C4-2B (cell line): ENCODE measurements around the gene YWHAG.

Source experiments
- ZFX ChIP-seq: fragments of 450-650 bp; IDR thresholded peaks from 2 replicates; pipeline ENCODE4 v1.6.1; 2017
- TF ChIP-seq, protein P1 (sequence below): fragments of 450-650 bp; conservative IDR thresholded peaks from 2 replicates; pipeline ENCODE4 v1.5.1; 2017; ENCODE audit warnings: mild to moderate bottlenecking

GRCh38 chr7:76403780-76404494 is 45.1 kb upstream of the YWHAG start:
- TF ChIP-seq ZFX = no peak
- TF ChIP-seq, protein P1, sequence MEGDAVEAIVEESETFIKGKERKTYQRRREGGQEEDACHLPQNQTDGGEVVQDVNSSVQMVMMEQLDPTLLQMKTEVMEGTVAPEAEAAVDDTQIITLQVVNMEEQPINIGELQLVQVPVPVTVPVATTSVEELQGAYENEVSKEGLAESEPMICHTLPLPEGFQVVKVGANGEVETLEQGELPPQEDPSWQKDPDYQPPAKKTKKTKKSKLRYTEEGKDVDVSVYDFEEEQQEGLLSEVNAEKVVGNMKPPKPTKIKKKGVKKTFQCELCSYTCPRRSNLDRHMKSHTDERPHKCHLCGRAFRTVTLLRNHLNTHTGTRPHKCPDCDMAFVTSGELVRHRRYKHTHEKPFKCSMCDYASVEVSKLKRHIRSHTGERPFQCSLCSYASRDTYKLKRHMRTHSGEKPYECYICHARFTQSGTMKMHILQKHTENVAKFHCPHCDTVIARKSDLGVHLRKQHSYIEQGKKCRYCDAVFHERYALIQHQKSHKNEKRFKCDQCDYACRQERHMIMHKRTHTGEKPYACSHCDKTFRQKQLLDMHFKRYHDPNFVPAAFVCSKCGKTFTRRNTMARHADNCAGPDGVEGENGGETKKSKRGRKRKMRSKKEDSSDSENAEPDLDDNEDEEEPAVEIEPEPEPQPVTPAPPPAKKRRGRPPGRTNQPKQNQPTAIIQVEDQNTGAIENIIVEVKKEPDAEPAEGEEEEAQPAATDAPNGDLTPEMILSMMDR = no peak
